Skeletal muscle cell (primary cell): ENCODE measurements around the gene NOXRED1.
A peak's percentile ranks its signal among the peaks of the same experiment; 100 is the strongest.
"Not testable (repeated sequence)": the region's sequence is repeated elsewhere in the genome, so short reads cannot be mapped to it uniquely, and the experiment has no call there.

Experiments
- DNase-seq: peaks from one replicate; pipeline ENCODE4 v3.0.0-alpha.2; 2010; ENCODE audit warnings: low read depth
- H3K4me3 ChIP-seq: 2 replicates; pipeline ENCODE4 v1.5.1; 2011; ENCODE audit warnings: low read depth, mild to moderate bottlenecking, control low read depth, low read length, moderate library complexity

Gene NOXRED1

DNA sequence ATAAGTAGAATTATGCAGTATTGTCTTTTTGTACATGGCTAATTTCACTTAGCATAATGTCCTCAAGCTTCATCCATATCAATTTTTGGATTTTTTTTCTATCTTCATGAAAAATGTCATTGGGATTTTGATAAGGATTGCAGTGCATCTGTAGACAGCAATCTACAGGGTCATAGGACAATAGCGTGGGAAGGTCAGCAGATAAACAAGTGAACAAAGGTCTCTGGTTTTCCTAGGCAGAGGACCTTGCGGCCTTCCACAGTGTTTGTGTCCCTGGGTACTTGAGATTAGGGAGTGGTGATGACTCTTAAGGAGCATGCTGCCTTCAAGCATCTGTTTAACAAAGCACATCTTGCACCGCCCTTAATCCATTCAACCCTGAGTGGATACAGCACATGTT, 7.2 kb downstream of the NOXRED1 start:
- H3K4me3 ChIP-seq, DNase-seq: not testable (repeated sequence)

DNA sequence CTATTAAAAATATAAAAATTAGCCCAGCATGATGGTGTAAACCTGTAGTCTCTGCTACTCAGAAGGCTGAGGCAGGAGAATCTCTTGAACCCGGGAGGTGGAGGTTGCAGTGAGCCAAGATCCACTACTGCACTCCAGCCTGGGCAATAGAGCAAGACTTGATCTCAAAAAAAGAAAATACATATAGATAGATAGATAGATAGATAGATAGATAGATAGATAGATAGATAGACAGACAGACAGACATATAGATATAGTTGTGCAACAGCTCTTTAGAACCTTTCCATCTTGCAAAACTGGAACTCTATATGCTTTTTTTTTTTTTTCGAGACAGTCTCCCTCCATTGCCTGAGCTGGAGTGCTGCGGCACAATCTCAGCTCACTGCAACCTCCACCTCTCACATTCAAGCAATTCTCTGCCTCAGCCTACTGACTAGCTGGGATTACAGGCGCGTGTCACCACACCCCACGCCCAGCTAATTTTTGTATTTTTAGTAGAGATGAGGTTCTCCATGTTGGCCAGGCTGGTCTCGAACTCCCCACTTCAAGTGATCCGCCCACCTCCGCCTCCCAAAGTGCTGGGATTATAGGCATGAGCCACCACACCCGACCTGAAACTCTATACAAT, 7.8 kb downstream of the NOXRED1 start:
- not testable (repeated sequence) for DNase-seq

DNA sequence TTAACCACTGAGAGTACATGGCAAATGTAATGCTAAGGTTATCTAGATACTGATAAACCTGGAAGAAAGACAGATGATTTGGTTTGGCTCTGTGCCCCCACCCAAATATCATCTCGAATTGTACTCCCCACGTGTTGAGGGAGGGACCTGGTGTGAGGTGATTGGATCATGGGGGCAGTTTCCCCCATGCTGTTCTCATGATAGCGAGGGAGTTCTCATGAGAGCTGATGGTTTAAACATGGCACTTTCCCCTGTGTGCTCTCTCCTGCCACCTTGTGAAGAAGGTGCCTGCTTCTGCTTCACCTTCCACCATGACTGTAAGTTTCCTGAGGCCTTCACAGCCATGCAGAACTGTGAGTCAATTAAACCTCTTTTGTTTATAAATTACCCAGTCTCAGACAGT, 14.2 kb downstream of the NOXRED1 start:
- no peak for DNase-seq
- no peak overlapping the region for H3K4me3 ChIP-seq

More for the DNA sequence above, 7.8 kb downstream of the NOXRED1 start:
- H3K4me3 ChIP-seq = not testable (repeated sequence)

DNA sequence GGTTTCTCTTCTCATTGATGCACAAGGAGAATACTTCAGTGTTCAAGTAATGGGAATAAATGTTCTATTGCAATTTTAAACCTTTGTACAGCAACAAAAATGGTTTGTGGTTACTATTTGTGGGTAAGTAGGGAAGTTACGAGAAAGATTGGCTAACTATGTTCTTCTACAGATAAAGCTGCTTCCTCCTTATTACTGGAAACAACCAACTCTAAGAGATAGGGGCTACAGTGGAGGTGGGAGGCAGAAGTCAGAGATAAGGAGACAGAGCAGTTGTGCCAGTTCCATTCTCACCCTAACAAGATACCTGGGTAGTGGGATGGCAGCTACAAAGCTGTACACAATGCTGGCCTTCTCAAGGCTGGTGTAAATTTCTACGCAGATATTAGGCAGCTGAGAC, 16.2 kb downstream of the NOXRED1 start:
- H3K4me3 ChIP-seq = no peak overlapping the region
- DNase-seq = no peak

DNA sequence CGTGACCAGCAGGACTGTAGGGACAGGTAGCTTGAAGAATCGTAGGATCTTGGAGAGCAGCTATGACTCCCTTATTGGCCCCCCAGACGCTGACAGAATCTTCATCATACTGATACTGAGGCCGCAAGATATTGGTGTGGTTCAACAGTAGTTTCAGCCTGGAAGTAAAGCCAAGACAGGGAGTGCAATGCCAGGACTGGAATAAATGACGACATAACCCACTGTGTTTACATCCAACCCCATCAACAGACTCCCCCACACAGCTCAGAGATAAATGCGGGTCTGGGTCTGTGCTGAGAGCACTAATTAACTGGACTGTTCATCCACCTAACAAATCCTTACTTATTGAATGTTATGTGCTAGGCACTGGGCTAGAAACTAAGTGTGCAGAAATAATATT, 16.6 kb downstream of the NOXRED1 start:
- H3K4me3 ChIP-seq = no peak overlapping the region
- DNase-seq = no peak

DNA sequence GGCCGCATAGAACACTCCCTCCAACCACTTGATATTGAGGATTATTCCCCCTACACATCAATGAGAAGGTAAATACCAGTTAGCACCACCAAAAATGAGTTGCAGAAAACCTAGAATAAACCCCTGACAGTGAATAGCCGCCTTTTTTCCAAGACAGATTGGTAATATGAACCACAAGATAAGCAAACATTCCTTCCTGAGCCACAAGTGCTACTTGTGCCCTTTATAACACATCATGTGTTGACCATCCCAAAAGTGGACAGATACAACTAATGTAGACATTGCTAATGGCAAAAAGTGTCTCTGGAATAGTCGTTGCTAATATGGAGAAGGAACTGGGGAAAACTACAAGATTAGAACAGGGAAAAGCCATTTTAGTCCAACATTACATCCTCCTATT, 17.2 kb downstream of the NOXRED1 start:
- DNase-seq = no peak
- H3K4me3 ChIP-seq = no peak overlapping the region

DNA sequence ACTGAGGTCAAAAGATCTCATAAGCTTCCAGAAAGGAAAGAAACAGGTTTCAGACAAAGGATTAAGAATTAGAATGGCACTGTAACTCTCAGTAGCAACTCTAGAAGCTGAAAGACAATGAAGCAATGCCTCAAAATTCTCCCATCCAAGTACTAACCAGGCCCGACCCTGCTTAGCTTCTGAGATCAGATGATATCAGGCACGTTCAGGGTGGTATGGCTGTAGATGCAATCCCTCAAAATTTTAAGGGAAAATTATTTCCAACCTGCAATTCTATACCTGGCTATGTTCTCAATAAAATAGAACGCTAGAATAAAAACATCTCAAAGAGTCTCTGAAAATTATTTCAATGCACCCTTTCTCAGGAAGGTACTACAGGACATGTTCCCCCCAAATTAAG, 19.6 kb downstream of the NOXRED1 start:
- no peak overlapping the region for H3K4me3 ChIP-seq

DNA sequence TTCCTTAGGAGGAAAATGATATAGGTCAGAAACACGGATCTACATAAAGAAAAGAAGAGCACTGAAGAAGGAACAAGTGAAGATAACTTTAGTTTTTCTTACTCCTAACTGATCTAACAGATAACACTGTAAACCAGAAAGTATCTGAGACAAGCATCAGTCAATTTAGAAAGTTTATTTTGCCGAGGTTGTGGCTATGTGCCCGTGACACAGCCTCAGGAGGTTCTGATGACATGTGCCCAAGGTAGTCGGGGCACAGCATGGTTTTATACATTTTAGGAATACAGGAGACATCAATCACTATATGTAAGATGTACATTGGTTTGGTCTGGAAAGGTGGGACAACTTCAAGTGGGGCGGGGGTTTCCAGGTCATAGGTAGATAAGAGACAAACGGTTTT, 23.1 kb downstream of the NOXRED1 start:
- no peak for DNase-seq
- no peak overlapping the region for H3K4me3 ChIP-seq

More for the DNA sequence above, 19.6 kb downstream of the NOXRED1 start:
- no peak for DNase-seq

DNA sequence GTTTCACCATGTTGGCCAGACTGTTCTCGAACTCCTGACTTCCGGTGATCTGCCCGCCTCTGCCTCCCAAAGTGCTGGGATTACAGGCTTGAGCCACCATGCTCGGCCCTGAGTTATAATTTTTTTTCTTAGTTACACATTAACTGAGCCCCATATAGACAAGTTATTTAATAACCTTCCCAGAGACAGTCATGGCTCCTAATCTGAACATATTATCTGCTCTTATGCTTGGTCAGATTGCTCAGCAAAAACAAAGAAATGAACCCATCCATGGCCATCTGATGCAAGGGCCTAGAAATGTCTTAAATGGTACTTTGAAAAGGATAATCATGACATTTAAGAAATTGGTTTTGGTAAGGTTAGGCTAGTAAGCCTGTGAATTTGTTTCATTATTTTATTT, 33.1 kb downstream of the NOXRED1 start:
- DNase-seq = no peak
- H3K4me3 ChIP-seq = no peak overlapping the region

DNA sequence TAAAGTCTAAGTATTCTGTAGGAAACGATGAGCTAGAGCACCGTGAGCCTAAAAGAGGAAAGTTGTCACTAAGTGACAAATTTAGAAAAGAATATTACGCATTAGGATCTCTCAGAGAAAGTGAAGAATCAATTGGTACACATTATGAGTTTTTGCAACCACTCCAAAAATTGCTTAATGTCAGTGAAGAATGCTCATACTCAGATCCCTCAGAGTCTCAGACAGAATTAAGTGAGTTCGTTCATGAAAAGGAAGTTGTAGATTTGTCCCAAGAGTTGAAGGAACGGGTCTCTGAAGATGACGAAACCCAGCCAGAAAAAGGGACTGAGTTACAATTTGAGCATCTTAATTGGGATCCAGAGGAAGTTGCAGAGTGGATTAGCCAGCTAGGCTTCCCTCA, 44.6 kb downstream of the NOXRED1 start:
- DNase-seq = no peak
- no peak overlapping the region for H3K4me3 ChIP-seq

DNA sequence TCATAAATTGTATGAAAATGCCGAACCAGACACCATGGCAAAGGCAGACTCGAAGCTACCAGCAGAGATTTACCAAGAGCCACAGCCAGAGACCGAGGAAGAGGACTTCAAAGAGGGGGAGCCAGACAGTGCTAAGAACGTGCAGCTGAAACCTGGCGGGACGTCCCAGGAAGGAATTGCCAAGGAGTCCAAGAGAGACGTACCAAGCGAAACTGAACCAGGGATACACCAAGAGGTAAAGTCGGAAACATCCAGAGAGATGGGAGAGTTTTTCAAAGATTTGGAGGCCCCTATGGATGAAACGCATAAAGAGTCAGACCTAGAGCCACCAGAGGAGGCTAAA, 45.9 kb downstream of the NOXRED1 start:
- DNase-seq = no peak
- peak overlapping the region; percentile 85 for H3K4me3 ChIP-seq

DNA sequence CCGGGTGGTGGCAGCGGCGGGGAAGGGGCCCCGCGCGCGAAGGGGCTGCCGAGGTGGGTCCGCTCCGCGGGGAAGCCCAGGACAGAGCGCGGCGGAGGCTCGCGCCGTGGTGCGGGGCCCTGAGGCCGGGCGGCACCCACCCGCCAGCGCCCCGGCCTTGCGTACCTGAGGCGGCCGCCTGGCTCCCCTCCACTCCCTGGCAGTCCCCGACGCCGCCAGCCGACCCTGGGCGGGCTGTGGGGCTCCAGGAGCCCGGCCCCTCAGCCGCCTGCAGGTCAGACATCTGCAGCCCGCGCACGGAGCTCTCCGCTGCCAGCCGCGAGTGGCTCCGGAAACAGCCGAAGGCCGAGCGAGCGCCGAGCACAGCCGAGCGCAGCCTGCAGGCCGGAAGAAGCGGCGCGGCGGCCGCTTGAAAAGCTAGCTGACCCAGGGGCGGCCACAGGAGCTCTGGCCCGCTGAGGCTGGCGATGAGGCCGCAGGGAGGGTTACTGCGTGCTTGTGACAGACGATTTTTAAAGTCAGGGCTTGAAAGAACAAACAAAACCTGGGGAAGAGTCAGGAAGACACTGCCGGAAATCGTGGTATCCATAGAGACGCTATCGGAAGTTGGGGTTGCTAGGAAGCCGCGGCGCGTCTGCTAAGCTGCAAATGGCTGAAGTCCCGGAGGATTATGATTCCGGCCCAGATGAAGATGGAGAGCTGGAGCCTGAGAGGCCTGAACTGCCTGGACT, 46.4 kb downstream of the NOXRED1 start, which contains the start of the genes SAMD15 and TMED8:
TSS of gene SAMD15 (plus strand) at position 609 of the 731 bp plus-strand sequence. CDS start at position 649, 40 bp downstream.
TSS of gene TMED8 (minus strand) at position 324 of the 731 bp plus-strand sequence. CDS start at position 283, 41 bp downstream.
- peak; percentile 41 for DNase-seq
- H3K4me3 ChIP-seq = peak within 1 kb of the TSS; percentile 85

DNA sequence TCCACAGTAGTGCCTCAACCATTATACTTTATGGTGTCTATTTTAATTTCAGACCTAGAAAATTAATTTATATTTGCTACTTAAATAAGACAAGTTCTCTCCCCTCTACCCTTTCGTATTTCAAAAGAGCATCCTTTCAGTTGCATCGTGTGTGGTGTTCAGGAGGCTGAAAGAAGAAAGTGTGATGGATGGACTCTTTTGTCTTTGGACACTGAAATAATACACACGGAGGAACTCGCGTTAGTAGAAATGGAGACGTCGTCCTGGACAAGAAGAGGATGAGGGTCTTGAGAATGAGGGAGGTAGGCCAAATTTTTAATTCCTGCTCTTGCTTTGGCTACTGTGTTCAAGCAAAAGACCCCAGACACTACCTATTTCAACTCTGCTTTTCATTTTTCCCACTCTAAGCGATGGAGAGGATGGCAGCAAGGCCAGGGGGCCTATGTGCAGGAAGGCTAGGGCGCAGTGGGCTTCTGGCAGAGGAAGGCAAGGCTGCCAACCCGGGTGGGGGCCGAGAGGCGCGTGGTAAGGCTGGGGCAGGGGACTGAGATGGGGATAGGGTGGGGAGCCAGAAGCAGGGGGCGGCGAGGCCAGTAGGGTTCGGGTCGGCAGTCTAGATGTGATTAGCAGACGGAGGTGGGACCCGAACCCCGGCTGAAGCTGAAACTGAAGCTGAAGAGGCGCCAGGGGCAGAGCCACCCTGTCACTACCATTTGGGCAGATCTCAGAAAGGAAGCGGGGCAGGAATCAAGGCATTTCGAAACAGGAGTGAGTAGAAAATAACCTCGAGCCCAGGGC, 47.2 kb downstream of the NOXRED1 start:
- H3K4me3 ChIP-seq = peak overlapping the region; percentile 85
- DNase-seq = no peak

DNA sequence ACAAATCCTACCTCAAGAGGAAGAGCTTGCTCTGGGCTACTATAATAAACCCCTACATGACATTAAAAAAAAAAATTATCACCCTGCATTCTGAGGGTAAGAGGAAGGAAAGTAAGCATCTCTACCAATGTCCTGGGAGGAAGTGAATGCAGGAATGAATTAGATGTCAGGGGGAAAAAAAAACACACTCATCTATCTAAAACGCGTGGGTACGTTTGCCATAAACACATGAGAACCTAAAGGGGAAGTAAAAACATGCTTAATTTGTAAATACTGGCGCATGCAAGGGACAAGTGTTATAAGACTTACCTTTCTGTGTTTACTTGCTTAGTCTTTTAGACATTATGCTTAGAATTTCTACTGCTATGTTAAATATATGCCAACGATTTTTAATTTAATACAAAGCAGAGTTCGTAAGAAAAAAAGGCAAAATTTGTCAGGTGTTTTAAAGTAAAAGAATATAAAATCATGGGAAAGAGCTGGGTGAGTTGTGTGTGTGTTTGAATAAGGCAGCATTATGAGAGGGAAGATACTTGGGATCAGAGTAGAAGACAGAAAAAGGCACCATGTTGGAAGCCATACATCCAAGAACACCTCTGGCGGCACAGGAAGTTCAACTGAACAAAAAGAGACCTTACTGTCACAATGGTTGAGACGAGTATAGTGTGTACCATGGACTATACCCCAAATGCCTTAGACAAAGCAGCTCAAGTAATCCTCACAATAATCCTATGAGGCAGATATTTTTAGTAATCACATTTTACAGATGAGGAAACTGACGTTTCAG, 48.0 kb downstream of the NOXRED1 start:
- H3K4me3 ChIP-seq = peak overlapping the region; percentile 85
- DNase-seq = no peak

DNA sequence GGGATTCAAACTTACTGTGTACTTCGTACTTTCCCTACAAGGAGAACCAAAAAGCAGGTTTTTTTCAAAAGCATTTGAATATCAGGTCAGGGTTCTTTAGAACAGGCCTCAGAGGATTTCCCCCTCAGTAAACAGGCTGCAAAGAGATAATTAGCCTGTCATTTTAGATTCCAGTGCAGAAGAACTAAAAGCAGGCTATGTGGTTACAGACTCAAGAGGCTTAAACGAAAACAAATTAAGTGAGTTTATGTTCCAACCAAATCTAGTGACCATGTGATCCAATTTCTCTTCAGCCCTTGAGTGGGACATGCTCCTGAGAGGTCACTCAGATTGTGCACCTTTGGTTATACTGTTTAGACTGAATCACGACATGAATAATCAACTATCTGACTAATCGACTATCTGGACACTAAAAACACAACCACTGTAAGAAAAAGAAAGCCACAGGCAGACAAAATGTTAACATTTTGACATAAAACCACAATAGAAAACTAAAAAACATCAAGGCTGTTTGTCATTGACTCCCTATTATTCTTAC, 51.0 kb downstream of the NOXRED1 start:
- no peak overlapping the region for H3K4me3 ChIP-seq
- peak; percentile 20 for DNase-seq

DNA sequence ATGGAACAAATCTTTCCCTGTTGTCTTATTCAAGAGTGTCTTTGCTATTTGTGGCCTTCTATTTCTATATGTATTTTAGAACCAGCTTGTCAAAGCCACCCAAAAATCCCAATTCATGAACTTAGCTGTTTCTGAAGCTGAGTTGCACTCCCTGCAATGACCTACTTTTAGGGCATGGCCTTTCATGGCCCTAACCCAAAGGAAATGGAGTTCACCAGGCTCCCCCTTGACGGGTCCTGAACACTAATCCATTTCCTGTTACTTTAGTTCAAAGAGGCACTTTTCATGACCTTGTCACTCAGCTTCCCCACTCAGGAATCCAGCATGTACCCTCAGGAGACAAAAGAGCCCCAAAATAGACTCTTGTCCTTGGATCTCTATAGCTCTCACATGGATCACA, 54.0 kb downstream of the NOXRED1 start:
- DNase-seq = no peak
- H3K4me3 ChIP-seq = no peak overlapping the region

DNA sequence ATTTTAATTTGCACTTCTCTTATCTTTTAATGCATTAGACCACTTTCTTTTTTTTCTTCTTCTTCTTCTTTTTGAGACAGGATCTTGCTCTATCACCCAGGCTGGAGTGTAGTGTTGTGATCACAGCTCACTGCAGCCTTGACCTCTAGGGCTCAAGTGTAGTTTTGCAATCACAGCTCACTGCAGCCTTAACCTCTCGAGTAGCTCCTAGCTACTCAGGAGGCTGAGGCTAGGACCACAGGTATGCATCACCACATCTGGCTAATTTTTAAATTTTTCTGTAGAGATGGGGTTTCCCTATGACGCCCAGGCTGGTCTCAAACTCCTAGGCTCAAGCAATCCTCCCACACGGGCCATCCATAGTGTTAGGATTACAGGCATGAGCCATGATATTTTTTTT, 59.2 kb downstream of the NOXRED1 start:
- DNase-seq = no peak
- no peak overlapping the region for H3K4me3 ChIP-seq

DNA sequence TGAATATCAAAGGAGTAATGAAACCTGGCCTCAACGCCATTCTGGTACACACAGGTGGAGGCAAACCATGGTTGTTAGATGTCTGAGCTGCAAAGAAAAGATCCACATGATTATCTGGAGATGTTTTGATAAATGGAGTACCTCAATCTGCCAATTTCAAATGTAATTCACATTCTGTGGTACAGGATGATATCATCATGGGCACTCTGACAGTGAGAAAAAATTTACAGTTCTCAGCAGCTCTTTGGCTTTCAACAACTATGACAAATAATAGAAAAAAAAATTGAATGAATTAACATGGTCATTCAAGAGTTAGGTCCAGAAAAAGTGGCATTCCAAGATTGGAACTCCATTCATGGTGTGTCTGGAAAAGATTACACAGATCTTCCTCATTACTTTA, 63.7 kb downstream of the NOXRED1 start:
- H3K4me3 ChIP-seq = no peak overlapping the region

DNA sequence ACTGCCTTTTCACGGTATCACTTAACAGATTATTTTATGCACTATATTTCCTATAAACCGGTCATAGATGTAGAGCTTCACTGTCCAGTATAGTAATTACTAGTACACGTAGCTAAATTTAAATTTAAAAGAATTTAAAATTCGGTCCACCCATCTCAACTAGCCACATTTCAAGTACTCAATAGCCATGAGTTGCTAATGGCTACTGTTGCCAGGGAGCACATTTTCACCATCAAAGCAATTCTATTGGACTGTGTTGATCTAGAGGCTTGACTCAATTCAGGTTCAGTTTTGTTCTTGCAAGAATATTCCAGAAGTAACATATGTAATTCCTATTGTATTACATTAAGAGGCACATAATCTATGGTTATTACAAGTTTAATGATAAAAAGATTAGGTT, 66.4 kb downstream of the NOXRED1 start:
- H3K4me3 ChIP-seq = no peak overlapping the region
- DNase-seq = no peak

More for the DNA sequence above, 63.7 kb downstream of the NOXRED1 start:
- no peak for DNase-seq
